UCSD-AML1 (cell line): Measurements from ENCODE around the gene ITM2A.

Source experiments
- DNase-seq: peaks from one replicate; lab custom pipeline; 2025; ENCODE audit not compliant: unreplicated experiment; lab: John Stamatoyannopoulos, UW

ITM2A gene

GRCh38 chrX:79366873-79367749, at the start of gene ITM2A:
Gene ITM2A (minus strand): TSS chrX:79367334. CDS start chrX:79367215, 119 bp downstream.
- DNase-seq, result peak; percentile 57

GRCh38 chrX:79415056-79415455, 47.9 kb upstream of the ITM2A start:
- no peak for DNase-seq

- DNase-seq, result no peak
Measured at GRCh38 chrX:79413963-79414362, 46.8 kb upstream of the ITM2A start.

- no peak for DNase-seq
Measured at GRCh38 chrX:79412972-79413371, 45.8 kb upstream of the ITM2A start.

- DNase-seq, result no peak
Measured at GRCh38 chrX:79412166-79412565, 45.0 kb upstream of the ITM2A start.

GRCh38 chrX:79409657-79410056, 42.5 kb upstream of the ITM2A start:
- no peak for DNase-seq

GRCh38 chrX:79408623-79409322, 41.6 kb upstream of the ITM2A start:
- DNase-seq, result no peak

GRCh38 chrX:79400623-79401022, 33.5 kb upstream of the ITM2A start:
- no peak for DNase-seq

GRCh38 chrX:79375340-79375739, 8.2 kb upstream of the ITM2A start:
- DNase-seq, result no peak

GRCh38 chrX:79371640-79372039, 4.5 kb upstream of the ITM2A start:
- DNase-seq, result no peak

GRCh38 chrX:79371101-79371500, 4.0 kb upstream of the ITM2A start:
- no peak for DNase-seq

- DNase-seq, result no peak
Measured at GRCh38 chrX:79369871-79370270, 2.7 kb upstream of the ITM2A start.

- DNase-seq, result no peak
Measured at GRCh38 chrX:79368441-79368840, 1.3 kb upstream of the ITM2A start.

GRCh38 chrX:79367907-79368306, 773 bp upstream of the ITM2A start:
- no peak for DNase-seq

- DNase-seq, result no peak
Measured at GRCh38 chrX:79366556-79366872, 620 bp downstream of the ITM2A start.

- no peak for DNase-seq
Measured at GRCh38 chrX:79365591-79365990, 1.5 kb downstream of the ITM2A start.

- no peak for DNase-seq
Measured at GRCh38 chrX:79364306-79364705, 2.8 kb downstream of the ITM2A start.

GRCh38 chrX:79361192-79361870, 5.8 kb downstream of the ITM2A start:
- no peak for DNase-seq

GRCh38 chrX:79336869-79337815, 30.0 kb downstream of the ITM2A start:
- DNase-seq, result peak; percentile 32

GRCh38 chrX:79330022-79330421, 37.1 kb downstream of the ITM2A start:
- DNase-seq, result no peak
